ENCODE results near the gene KIAA1586. TPM values are rescaled to one million over a fixed set of nuclear protein-coding genes. Genes with fewer than 3 reads are reported as not detected.
"Not testable (repeated sequence)": the region's sequence is repeated elsewhere in the genome, so short reads cannot be mapped to it uniquely, and the experiment has no call there.

The KIAA1586 gene
- total RNA-seq, 3 donors from 2014 or later: 3.2 to 14.1 (median 5.4) TPM

DNA sequence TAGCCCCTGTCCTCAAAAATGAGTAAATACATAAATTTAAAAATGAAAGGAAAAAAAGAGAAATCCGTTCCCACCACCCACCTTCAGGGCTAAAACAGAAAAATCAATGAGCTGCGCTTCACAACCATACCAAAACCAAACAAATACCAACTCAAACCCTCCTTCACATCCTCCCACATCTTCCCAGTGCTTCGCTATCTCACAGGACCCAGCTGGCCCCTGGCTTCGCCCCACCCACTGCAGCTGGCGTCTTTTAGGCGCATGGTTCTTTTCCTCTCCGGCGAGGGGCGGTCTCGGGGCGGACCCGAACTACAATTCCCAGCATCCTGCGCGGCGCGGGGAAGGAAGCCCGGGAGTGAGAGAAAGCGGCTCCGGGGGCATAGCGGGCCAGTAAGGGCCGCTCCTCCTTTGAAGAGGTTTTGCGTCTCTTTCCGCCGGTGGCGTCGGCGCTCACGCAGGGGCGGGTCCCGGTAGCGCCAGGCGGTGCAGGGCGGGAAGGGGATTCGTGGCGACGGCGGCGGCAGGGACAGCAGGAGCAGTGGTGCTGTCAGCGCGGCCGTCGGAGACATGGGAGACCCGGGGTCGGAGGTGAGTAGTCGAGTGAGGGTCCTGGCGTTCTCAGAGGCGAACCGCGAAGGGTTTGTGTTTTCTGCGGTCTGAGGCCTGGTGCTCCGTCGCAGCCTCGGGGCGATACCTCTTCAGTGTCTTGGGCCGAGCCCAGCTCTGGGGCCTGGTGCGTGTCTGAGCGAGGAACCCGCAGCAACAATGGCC, 43.4 kb downstream of the KIAA1586 start, which contains the start of gene ZNF451:
Gene ZNF451, plus strand, starts transcription at position 502 of the 771 bp plus-strand sequence. Its CDS starts 66 bp downstream, at position 568.
- DNase-seq (peak; percentile 98 to 99 (median 98)), ATAC-seq (peak; percentile 98)
- intact Hi-C loops (cut with DNase I, micrococcal nuclease): no loop called here
- Histone ChIP-seq H3K9me3 (no peaks in the 10 kb centered on the region), H3K4me1 (ENCODE audit: low read depth) (peaks cover 28% of the 10 kb centered on the region), H3K36me3 (ENCODE audit: low read depth) (no peaks in the 10 kb centered on the region), H3K4me3 (peak within 1 kb of the TSS; percentile 31)
- TF ChIP-seq, protein P1, sequence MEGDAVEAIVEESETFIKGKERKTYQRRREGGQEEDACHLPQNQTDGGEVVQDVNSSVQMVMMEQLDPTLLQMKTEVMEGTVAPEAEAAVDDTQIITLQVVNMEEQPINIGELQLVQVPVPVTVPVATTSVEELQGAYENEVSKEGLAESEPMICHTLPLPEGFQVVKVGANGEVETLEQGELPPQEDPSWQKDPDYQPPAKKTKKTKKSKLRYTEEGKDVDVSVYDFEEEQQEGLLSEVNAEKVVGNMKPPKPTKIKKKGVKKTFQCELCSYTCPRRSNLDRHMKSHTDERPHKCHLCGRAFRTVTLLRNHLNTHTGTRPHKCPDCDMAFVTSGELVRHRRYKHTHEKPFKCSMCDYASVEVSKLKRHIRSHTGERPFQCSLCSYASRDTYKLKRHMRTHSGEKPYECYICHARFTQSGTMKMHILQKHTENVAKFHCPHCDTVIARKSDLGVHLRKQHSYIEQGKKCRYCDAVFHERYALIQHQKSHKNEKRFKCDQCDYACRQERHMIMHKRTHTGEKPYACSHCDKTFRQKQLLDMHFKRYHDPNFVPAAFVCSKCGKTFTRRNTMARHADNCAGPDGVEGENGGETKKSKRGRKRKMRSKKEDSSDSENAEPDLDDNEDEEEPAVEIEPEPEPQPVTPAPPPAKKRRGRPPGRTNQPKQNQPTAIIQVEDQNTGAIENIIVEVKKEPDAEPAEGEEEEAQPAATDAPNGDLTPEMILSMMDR (IDR thresholded peaks at IDR 0.05): peak; percentile 12

DNA sequence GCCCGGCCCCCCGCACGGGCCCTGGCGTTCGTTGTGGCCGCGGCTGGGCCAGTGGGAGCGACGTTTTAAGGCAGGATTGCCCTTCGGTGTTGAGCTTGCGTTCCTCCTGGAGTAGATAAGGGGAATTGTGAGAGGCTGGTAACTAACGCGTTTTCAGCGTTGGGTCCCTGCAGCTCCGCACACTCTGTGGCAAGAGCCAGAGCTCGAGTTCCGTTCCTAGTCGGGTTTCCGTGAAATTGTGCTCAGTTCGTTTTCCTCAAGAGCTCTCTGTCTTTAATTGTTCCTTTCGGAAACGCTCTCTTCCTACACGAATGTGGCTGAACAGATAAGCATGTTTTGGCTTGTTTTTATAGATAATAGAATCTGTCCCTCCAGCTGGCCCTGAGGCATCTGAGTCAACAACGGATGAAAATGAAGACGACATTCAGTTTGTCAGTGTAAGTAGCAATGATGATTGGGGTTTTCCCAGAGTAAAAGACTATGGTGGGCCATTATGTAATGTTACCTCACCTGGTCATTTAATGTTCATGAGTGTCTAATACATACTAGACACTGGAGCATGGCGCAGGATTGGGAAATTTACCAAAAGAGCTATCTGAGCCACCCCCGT, 44.1 kb downstream of the KIAA1586 start:
- H3K9me3 ChIP-seq; H3K4me3 ChIP-seq; DNase-seq; H3K36me3 ChIP-seq (ENCODE audit: low read depth); intact Hi-C loops (cut with DNase I, micrococcal nuclease): not testable (repeated sequence)
- H3K4me1 ChIP-seq (ENCODE audit: low read depth): peaks cover 28% of the 10 kb centered on the region
- ATAC-seq: peak; percentile 35

DNA sequence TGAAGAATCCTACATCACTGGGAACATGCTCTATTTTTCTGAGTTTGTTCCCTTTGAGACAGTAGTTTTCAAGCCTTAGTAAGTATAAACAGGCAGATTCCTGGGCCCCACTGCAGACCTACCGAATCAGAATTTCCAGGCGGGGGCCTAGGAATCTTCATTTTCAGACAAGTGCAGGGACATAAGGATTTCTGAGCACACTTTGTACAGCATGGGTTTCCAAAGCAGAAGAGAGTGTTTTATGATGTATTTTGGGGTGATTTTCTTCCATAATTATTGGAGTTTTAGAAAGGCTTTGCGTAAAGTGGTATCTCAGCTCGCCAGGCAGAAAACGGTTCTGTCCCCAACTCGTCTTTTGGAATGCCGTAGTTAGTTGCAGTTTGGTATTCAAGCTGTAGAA, 44.9 kb downstream of the KIAA1586 start:
- intact Hi-C loops (cut with DNase I, micrococcal nuclease); ATAC-seq; H3K4me3 ChIP-seq; DNase-seq; H3K9me3 ChIP-seq; H3K36me3 ChIP-seq (ENCODE audit: low read depth): not testable (repeated sequence)
- peaks cover 28% of the 10 kb centered on the region for H3K4me1 ChIP-seq (ENCODE audit: low read depth)

DNA sequence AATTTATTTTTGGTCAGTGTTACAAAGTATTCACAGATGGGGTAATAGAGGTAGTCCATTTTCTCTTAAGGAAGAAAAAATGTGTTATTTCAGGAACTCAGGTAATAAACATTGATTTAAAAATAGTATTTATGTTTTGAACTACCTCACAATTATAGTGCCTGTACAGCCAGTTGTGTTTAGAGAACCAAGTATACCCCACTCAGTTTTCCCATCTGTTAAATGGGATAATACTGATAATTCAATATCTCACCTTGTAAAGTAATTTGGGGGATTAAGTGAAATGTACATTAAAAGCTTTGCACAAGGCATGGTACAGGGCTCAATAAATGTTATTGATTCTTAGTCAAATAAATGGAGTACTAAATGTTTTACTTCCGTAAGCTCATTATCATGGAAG, 48.2 kb downstream of the KIAA1586 start:
- H3K4me3 ChIP-seq: no peak overlapping the region
- ATAC-seq (no peak), DNase-seq (no peak)
- H3K4me1 ChIP-seq (ENCODE audit: low read depth): peaks cover 24% of the 10 kb centered on the region
- intact Hi-C loops (cut with DNase I, micrococcal nuclease): no loop called here
- TF ChIP-seq, protein P1 (IDR thresholded peaks at IDR 0.05): no peak
- no peaks in the 10 kb centered on the region for H3K9me3 ChIP-seq
- no peaks in the 10 kb centered on the region for H3K36me3 ChIP-seq (ENCODE audit: low read depth)

DNA sequence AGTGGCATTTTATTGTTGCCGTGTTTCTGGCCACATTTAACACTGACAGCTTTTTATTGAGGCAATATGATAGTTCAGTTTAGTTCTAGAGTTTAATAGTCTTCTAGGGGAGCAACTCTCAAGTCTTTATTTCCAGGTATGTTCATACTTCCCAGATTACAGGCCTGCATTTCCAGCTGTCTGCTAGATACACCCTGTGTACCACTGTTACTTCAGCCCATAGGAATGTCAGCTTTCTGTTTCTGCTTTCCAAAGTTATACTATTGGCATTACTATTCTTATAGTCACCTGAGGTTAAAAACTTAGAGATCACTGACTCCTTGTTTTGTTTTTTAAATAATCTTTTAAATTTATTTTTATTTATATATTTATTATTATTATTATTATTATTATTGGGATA, 51.1 kb downstream of the KIAA1586 start:
- TF ChIP-seq, protein P1 (IDR thresholded peaks at IDR 0.05): no peak
- ATAC-seq: peak; percentile 28
- H3K4me3 ChIP-seq: no peak overlapping the region
- DNase-seq: no peak
- H3K9me3 ChIP-seq: no peaks in the 10 kb centered on the region
- H3K36me3 ChIP-seq (ENCODE audit: low read depth): no peaks in the 10 kb centered on the region
- intact Hi-C loops (cut with DNase I, micrococcal nuclease): no loop called here
- peaks cover 8% of the 10 kb centered on the region for H3K4me1 ChIP-seq (ENCODE audit: low read depth)

DNA sequence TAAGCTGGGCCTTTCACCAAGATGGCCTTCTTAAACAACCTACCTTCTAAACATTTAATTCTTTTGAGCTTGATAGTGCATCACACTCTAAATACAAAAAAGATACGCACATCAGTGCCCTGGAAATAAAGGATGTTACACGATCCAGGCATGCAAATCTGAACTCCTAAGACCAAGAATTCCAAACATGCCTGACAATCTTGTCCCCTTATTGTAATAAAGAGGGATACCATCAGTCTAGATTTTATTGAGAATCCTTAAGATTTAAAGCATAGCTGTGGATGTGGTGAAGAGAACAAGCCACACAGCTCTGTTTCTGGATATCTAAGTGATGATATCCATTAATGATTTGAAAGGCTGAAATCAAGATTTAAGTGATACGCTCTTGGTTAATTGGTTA, 56.5 kb downstream of the KIAA1586 start:
- no peak overlapping the region for H3K4me3 ChIP-seq
- H3K4me1 ChIP-seq (ENCODE audit: low read depth): no peaks in the 10 kb centered on the region
- no peak for DNase-seq
- H3K9me3 ChIP-seq: no peaks in the 10 kb centered on the region
- intact Hi-C loops (cut with DNase I, micrococcal nuclease): no loop called here
- TF ChIP-seq, protein P1 (IDR thresholded peaks at IDR 0.05): no peak
- no peak for ATAC-seq
- no peaks in the 10 kb centered on the region for H3K36me3 ChIP-seq (ENCODE audit: low read depth)

Data from mucosa of descending colon (tissue), 3 donors.